IMR-90 (cell line): ENCODE measurements around the gene PRUNE2.

Experiments
- RCOR1 ChIP-seq: IDR thresholded peaks from 2 replicates; pipeline ENCODE4 v1.6.1; 2012; ENCODE audit warnings: mild to moderate bottlenecking, low read length, improper control_type of control experiment; ENCODE audit not compliant: insufficient replicate concordance
- TF ChIP-seq, protein P1 (sequence below): conservative IDR thresholded peaks from 2 replicates; pipeline ENCODE4 v1.5.1; 2012; ENCODE audit warnings: mild to moderate bottlenecking, low read depth, low read length, improper control_type of control experiment

DNA sequence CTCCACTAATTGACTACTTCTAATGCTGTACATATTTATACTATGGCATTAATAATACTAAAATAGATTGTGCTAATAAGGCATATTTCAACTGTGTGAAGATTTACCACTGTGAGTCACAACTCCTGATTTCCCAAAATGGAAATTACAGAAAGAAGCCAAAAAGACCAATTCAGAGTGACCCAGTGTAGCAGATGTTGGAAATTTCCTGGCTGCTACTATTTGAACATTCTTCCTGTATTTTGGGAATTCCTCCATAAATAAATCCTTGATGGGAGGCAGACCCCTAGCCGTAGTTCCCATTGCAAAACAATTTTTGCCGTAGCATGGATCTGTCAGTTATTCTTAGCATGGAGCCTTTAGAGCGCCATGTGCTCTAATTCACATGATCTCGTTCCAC, 11.4 kb upstream of the PRUNE2 start:
- TF ChIP-seq RCOR1: no peak
- TF ChIP-seq, protein P1, sequence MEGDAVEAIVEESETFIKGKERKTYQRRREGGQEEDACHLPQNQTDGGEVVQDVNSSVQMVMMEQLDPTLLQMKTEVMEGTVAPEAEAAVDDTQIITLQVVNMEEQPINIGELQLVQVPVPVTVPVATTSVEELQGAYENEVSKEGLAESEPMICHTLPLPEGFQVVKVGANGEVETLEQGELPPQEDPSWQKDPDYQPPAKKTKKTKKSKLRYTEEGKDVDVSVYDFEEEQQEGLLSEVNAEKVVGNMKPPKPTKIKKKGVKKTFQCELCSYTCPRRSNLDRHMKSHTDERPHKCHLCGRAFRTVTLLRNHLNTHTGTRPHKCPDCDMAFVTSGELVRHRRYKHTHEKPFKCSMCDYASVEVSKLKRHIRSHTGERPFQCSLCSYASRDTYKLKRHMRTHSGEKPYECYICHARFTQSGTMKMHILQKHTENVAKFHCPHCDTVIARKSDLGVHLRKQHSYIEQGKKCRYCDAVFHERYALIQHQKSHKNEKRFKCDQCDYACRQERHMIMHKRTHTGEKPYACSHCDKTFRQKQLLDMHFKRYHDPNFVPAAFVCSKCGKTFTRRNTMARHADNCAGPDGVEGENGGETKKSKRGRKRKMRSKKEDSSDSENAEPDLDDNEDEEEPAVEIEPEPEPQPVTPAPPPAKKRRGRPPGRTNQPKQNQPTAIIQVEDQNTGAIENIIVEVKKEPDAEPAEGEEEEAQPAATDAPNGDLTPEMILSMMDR: no peak
